ENCODE measurements around the gene CEP41.

The CEP41 gene

GRCh38 chr7:130367088-130367755 lies 73.6 kb downstream of the CEP41 start:
- DNase-seq: no peak

GRCh38 chr7:130366564-130366963 lies 74.3 kb downstream of the CEP41 start:
- DNase-seq: peak; percentile 63

GRCh38 chr7:130365511-130366441 lies 75.0 kb downstream of the CEP41 start:
- peak; percentile 100 for DNase-seq

GRCh38 chr7:130365088-130365487 lies 75.7 kb downstream of the CEP41 start:
- DNase-seq: peak; percentile 76

GRCh38 chr7:130364451-130364850 lies 76.4 kb downstream of the CEP41 start:
- DNase-seq: peak; percentile 65

- DNase-seq: peak; percentile 96
Measured at GRCh38 chr7:130363026-130363847, 77.6 kb downstream of the CEP41 start.

GRCh38 chr7:130362251-130362816 lies 78.5 kb downstream of the CEP41 start:
- no peak for DNase-seq

- DNase-seq: no peak
Measured at GRCh38 chr7:130361681-130362080, 79.1 kb downstream of the CEP41 start.

- DNase-seq: no peak
Measured at GRCh38 chr7:130360518-130360917, 80.3 kb downstream of the CEP41 start.

GRCh38 chr7:130359276-130359857 lies 81.4 kb downstream of the CEP41 start:
- no peak for DNase-seq

- DNase-seq: no peak
Measured at GRCh38 chr7:130358471-130358870, 82.3 kb downstream of the CEP41 start.

GRCh38 chr7:130356876-130357611 lies 83.8 kb downstream of the CEP41 start:
- DNase-seq: peak; percentile 51

GRCh38 chr7:130356121-130356875 lies 84.5 kb downstream of the CEP41 start:
- peak; percentile 27 for DNase-seq

GRCh38 chr7:130353196-130353595 lies 87.6 kb downstream of the CEP41 start:
- peak; percentile 49 for DNase-seq

- DNase-seq: peak; percentile 84
Measured at GRCh38 chr7:130352194-130353074, 88.4 kb downstream of the CEP41 start.

GRCh38 chr7:130351791-130352090 lies 89.1 kb downstream of the CEP41 start:
- no peak for DNase-seq

GRCh38 chr7:130350945-130351790 lies 89.6 kb downstream of the CEP41 start:
- no peak for DNase-seq

- no peak for DNase-seq
Measured at GRCh38 chr7:130349911-130350782, 90.7 kb downstream of the CEP41 start.
